GM23248 (cell line): ENCODE data around the gene CTNNA2. TPM values are rescaled to one million over a fixed set of nuclear protein-coding genes. Genes with fewer than 3 reads are reported as not detected.

Experiments
- DNase-seq: peaks from one replicate; pipeline ENCODE4 v3.0.0-alpha.2; 2015
- H2AFZ ChIP-seq: fragments of 200-600 bp; sonication (generic); 2 replicates; pipeline ENCODE4 v1.6.1; 2016; ENCODE audit warnings: antibody characterized with exemption
- H3F3A ChIP-seq: fragments of 200-600 bp; sonication (generic); 2 replicates; pipeline ENCODE4 v1.6.1; 2016; ENCODE audit warnings: mild to moderate bottlenecking, antibody characterized with exemption, mixed run types; ENCODE audit not compliant: insufficient read depth
- H3K27ac ChIP-seq: fragments of 200-600 bp; sonication (generic); 2 replicates; pipeline ENCODE4 v1.5.1; 2016; ENCODE audit warnings: mild to moderate bottlenecking
- H3K27me3 ChIP-seq: fragments of 200-600 bp; sonication (generic); replicated peaks from 2 replicates; pipeline ENCODE4 v1.6.1; 2016; ENCODE audit warnings: mild to moderate bottlenecking; ENCODE audit not compliant: insufficient read depth
- H3K36me3 ChIP-seq: fragments of 200-600 bp; sonication (generic); 2 replicates; pipeline ENCODE4 v1.6.1; 2016; ENCODE audit warnings: low read depth, mild to moderate bottlenecking
- H3K4me1 ChIP-seq: fragments of 200-600 bp; sonication (generic); 2 replicates; pipeline ENCODE4 v1.6.1; 2016; ENCODE audit warnings: mild to moderate bottlenecking; ENCODE audit not compliant: insufficient read depth
- H3K4me2 ChIP-seq: fragments of 200-600 bp; sonication (generic); one replicate; pipeline ENCODE4 v1.6.1; 2016; ENCODE audit warnings: mild to moderate bottlenecking; ENCODE audit not compliant: unreplicated experiment
- H3K4me3 ChIP-seq: fragments of 200-600 bp; sonication (generic); 2 replicates; pipeline ENCODE4 v1.5.1; 2016; ENCODE audit warnings: mild to moderate bottlenecking
- H3K79me2 ChIP-seq: fragments of 200-600 bp; sonication (generic); 2 replicates; pipeline ENCODE4 v1.6.1; 2016; ENCODE audit warnings: mild to moderate bottlenecking; ENCODE audit not compliant: insufficient read depth
- H3K9ac ChIP-seq: fragments of 200-600 bp; sonication (generic); 2 replicates; pipeline ENCODE4 v1.6.1; 2016; ENCODE audit warnings: mild to moderate bottlenecking
- H3K9me2 ChIP-seq: fragments of 200-600 bp; sonication (generic); 2 replicates; pipeline ENCODE4 v1.6.1; 2016; ENCODE audit warnings: mixed run types, mild to moderate bottlenecking, moderate library complexity; ENCODE audit not compliant: insufficient read depth
- H3K9me3 ChIP-seq: fragments of 200-600 bp; sonication (generic); one replicate; pipeline ENCODE4 v1.6.1; 2017; ENCODE audit warnings: low read depth
- H4K20me1 ChIP-seq: fragments of 200-600 bp; sonication (generic); 2 replicates; pipeline ENCODE4 v1.6.0; 2016; ENCODE audit not compliant: insufficient read depth
- EZH2 ChIP-seq: fragments of 200-600 bp; sonication (generic); IDR thresholded peaks from 2 replicates; pipeline ENCODE4 v1.6.1; 2018; ENCODE audit warnings: antibody characterized with exemption, mild to moderate bottlenecking; ENCODE audit not compliant: insufficient read depth, poor library complexity, severe bottlenecking
- EZH2phosphoT487 ChIP-seq: fragments of 200-600 bp; sonication (generic); IDR thresholded peaks from 2 replicates; pipeline ENCODE4 v1.6.1; 2018; ENCODE audit warnings: antibody characterized with exemption, moderate library complexity, mild to moderate bottlenecking, low read depth; ENCODE audit not compliant: insufficient read depth
- WGBS, 2 experiments: methylation state at CpG; one replicate each; pipeline ENCODE4 v1.1.6; 2015 to 2017; ENCODE audit warnings: low lambda C conversion rate in 2 of 2, low coverage in 1 of 2; ENCODE audit errors: missing lambda C conversion rate in 2 of 2; 5-methylcytosine and 5-hydroxymethylcytosine counted together
- in situ Hi-C: fragments of 300-500 bp; cut with MboI; formaldehyde crosslinking; loops from 2 replicates; pipeline ENCODE4 v1.15.0; 2020
- polyA plus RNA-seq: library from polyadenylated mRNA; unstranded; fragments of >200 nt; fragmentation: Nextera tagmentation; extraction: Ambion mirVana; gene quantifications from 2 replicates; pipeline ENCODE4 v1.2.1, GENCODE V29; 2016
- total RNA-seq: library from RNA; depleted of rRNA; stranded (reverse); fragments of >200 nt; shearing (Covaris generic); gene quantifications from 2 replicates; pipeline ENCODE4 v1.2.3, GENCODE V29; 2014

CTNNA2 gene
- total and polyA plus RNA-seq, 2 experiments from 2014 or later: not detected

DNA sequence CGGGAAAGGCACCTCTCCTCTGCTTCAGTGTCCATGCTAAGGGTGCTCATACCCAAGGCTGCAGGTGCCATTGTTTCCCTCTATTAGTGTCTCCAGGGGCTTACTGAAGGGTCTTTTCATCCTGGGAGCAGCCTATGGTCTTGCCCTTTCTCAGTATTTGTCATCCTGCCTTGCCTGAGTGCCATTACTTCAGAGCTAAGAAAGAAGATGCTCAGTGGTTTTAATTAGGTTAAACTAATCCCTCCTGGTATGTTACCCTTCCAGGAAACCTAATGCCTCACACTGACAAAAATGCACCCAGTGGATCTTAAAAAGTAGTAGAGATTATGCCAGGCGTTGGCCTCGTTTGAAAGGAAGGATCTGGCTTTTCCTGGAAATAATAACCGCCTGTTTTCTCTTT is 640.3 kb downstream of the CTNNA2 start:
- H3K9me2 ChIP-seq: no peaks in the 10 kb centered on the region
- H2AFZ ChIP-seq: no peak overlapping the region
- no peak overlapping the region for H3K4me2 ChIP-seq
- H3K27me3 ChIP-seq: no peaks in the 10 kb centered on the region
- TF ChIP-seq EZH2phosphoT487 (no peak), EZH2 (no peak)
- H3K9me3 ChIP-seq: no peaks in the 10 kb centered on the region
- H3K9ac ChIP-seq: no peak overlapping the region
- in situ Hi-C loops: no loop called here
- H4K20me1 ChIP-seq: no peaks in the 10 kb centered on the region
- no peaks in the 10 kb centered on the region for H3K4me1 ChIP-seq
- no peaks in the 10 kb centered on the region for H3K36me3 ChIP-seq
- peak; percentile 1 for DNase-seq
- 17 to 20% methylated on average over 4 of the region's 4 CpGs for WGBS, 2 experiments
- H3K4me3 ChIP-seq: no peak overlapping the region
- no peaks in the 10 kb centered on the region for H3K79me2 ChIP-seq
- no peaks in the 10 kb centered on the region for H3F3A ChIP-seq
- no peak overlapping the region for H3K27ac ChIP-seq

DNA sequence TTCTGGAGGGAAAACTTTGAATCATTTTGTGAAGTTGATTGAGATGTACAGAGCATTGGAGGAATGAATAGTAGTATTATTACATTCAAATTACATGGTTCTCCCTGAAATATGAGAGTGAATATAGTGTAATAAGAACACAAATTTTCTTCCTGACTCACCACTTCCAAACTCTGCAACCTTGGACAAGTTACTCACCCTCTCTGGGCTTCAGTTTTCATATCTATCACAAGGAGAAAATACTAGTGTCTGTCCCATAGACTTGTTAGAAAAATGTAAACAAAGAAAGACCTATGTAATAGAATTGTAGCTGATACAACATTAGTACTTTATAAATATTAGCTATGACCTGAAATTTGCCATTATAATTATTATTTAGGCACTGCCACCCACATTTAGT is 640.9 kb downstream of the CTNNA2 start:
- TF ChIP-seq EZH2phosphoT487 (no peak), EZH2 (no peak)
- Histone ChIP-seq H3F3A (no peaks in the 10 kb centered on the region), H2AFZ (no peak overlapping the region), H3K36me3 (no peaks in the 10 kb centered on the region), H3K4me2 (no peak overlapping the region), H3K4me3 (no peak overlapping the region), H4K20me1 (no peaks in the 10 kb centered on the region), H3K27me3 (no peaks in the 10 kb centered on the region), H3K4me1 (no peaks in the 10 kb centered on the region), H3K79me2 (no peaks in the 10 kb centered on the region), H3K9me3 (no peaks in the 10 kb centered on the region), H3K9ac (no peak overlapping the region), H3K9me2 (no peaks in the 10 kb centered on the region), H3K27ac (no peak overlapping the region)
- in situ Hi-C loops: no loop called here
- DNase-seq: no peak

DNA sequence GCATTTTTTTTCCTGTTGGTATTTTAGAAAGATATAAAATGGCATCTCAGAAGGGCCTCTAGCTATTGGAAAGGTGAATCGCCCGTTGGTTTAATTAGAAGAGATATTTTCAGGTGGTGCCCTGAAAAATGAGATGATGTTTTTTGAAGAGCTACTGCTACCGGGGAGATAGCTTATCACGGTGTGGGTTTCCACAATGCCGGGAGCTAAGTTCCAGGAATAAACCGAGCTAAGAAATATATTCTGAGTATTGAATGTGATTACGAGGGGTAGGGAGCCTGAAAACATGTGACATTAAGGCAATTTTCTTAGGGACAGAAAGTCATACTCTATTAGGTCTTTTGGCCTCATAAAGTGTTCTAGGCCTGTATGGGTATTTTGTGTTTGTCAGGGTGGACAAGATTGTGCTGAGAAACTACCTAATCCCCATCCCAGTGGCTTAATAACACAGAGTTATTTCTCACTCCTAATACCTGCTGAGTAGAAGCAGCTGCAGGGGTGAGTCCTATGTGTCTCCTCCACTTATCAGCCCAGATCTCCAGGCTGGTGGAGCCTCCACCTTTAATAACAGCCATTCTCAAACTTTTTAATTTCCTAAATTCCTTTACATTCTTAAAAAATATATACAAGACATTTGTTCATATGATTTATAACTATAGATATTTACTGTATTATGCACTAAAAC is 641.5 kb downstream of the CTNNA2 start:
- Histone ChIP-seq H3K4me1 (no peaks in the 10 kb centered on the region), H3K4me2 (no peak overlapping the region), H3K36me3 (no peaks in the 10 kb centered on the region), H3F3A (no peaks in the 10 kb centered on the region), H3K27ac (no peak overlapping the region), H3K9me2 (no peaks in the 10 kb centered on the region), H3K9me3 (no peaks in the 10 kb centered on the region), H2AFZ (no peak overlapping the region), H3K79me2 (no peaks in the 10 kb centered on the region), H3K9ac (no peak overlapping the region), H3K27me3 (no peaks in the 10 kb centered on the region), H4K20me1 (no peaks in the 10 kb centered on the region), H3K4me3 (no peak overlapping the region)
- DNase-seq: no peak
- in situ Hi-C loops: no loop called here
- TF ChIP-seq EZH2phosphoT487 (no peak), EZH2 (no peak)
- 48 to 51% methylated on average over 7 of the region's 7 CpGs for WGBS, 2 experiments

DNA sequence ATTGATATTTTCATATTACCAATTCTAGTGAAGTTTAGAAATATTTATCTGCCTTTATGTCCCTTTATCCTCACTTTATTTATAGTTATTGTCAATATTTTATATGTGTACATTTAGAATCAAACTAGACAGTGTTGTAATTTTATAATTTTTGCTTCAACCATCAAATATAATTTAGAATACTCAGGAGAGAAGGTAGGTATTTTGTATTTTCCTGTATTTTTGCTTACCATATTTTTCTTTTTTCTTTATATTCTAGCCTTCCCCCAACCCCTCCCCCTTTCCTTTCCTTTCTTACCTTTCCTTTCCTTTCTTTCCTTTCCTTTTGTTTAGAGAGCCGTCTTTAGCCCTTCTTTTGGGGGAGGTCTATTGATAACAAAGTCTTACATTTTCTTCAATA is 651.5 kb downstream of the CTNNA2 start:
- in situ Hi-C loops: no loop called here
- no peak overlapping the region for H3K27ac ChIP-seq
- WGBS, 2 experiments: 4 to 14% methylated on average over 1 of the region's 1 CpG

More for the DNA sequence above, 651.5 kb downstream of the CTNNA2 start:
- no peaks in the 10 kb centered on the region for H3K27me3 ChIP-seq
- no peaks in the 10 kb centered on the region for H3F3A ChIP-seq
- H3K4me1 ChIP-seq: no peaks in the 10 kb centered on the region
- no peaks in the 10 kb centered on the region for H4K20me1 ChIP-seq
- H3K36me3 ChIP-seq: no peaks in the 10 kb centered on the region
- peaks cover 4% of the 10 kb centered on the region for H3K9me3 ChIP-seq
- TF ChIP-seq EZH2 (no peak), EZH2phosphoT487 (no peak)
- no peak overlapping the region for H3K4me2 ChIP-seq
- DNase-seq: no peak
- no peaks in the 10 kb centered on the region for H3K79me2 ChIP-seq
- no peak overlapping the region for H3K9ac ChIP-seq
- no peak overlapping the region for H3K4me3 ChIP-seq
- H3K9me2 ChIP-seq: no peaks in the 10 kb centered on the region
- H2AFZ ChIP-seq: no peak overlapping the region
